Adipocyte (in vitro differentiated cells): Measurements from ENCODE around the gene PSMG3.

Source experiments
- DNase-seq: peaks from one replicate; pipeline ENCODE4 v3.0.0-alpha.2; 2015; ENCODE audit warnings: low read depth
- H3K27me3 ChIP-seq: replicated peaks from 2 replicates; pipeline ENCODE4 v1.7.0; 2013; ENCODE audit warnings: mild to moderate bottlenecking, low read length, moderate library complexity; ENCODE audit not compliant: control insufficient read depth, insufficient read depth
- H3K36me3 ChIP-seq: 2 replicates; pipeline ENCODE4 v1.7.0; 2013; ENCODE audit warnings: low read length, mild to moderate bottlenecking, moderate library complexity; ENCODE audit not compliant: control insufficient read depth, insufficient read depth, severe bottlenecking
- H3K4me1 ChIP-seq: 2 replicates; pipeline ENCODE4 v1.7.0; 2013; ENCODE audit warnings: mild to moderate bottlenecking, low read length, moderate library complexity; ENCODE audit not compliant: control insufficient read depth, insufficient read depth
- H3K4me3 ChIP-seq: 2 replicates; pipeline ENCODE4 v1.7.0; 2013; ENCODE audit warnings: mild to moderate bottlenecking, low read length, moderate library complexity
- H3K9ac ChIP-seq: 2 replicates; pipeline ENCODE4 v1.7.0; 2013; ENCODE audit warnings: mild to moderate bottlenecking, low read length, moderate library complexity
- H3K9me3 ChIP-seq: 2 replicates; pipeline ENCODE4 v1.7.0; 2013; ENCODE audit warnings: mild to moderate bottlenecking, low read length, moderate library complexity; ENCODE audit not compliant: control insufficient read depth

The PSMG3 gene

GRCh38 chr7:1546274-1546908 is 23.4 kb downstream of the PSMG3 start:
- H3K9me3 ChIP-seq: no peaks in the 10 kb centered on the region
- no peaks in the 10 kb centered on the region for H3K4me1 ChIP-seq
- H3K4me3 ChIP-seq: no peak overlapping the region
- no peaks in the 10 kb centered on the region for H3K36me3 ChIP-seq
- H3K27me3 ChIP-seq: no peaks in the 10 kb centered on the region
- no peak for DNase-seq
- H3K9ac ChIP-seq: no peak overlapping the region

GRCh38 chr7:1545417-1546246 is 24.2 kb downstream of the PSMG3 start:
- DNase-seq: no peak
- Histone ChIP-seq H3K9me3 (no peaks in the 10 kb centered on the region), H3K4me3 (no peak overlapping the region), H3K36me3 (peaks cover 5% of the 10 kb centered on the region), H3K9ac (no peak overlapping the region), H3K4me1 (no peaks in the 10 kb centered on the region), H3K27me3 (no peaks in the 10 kb centered on the region)

DNA sequence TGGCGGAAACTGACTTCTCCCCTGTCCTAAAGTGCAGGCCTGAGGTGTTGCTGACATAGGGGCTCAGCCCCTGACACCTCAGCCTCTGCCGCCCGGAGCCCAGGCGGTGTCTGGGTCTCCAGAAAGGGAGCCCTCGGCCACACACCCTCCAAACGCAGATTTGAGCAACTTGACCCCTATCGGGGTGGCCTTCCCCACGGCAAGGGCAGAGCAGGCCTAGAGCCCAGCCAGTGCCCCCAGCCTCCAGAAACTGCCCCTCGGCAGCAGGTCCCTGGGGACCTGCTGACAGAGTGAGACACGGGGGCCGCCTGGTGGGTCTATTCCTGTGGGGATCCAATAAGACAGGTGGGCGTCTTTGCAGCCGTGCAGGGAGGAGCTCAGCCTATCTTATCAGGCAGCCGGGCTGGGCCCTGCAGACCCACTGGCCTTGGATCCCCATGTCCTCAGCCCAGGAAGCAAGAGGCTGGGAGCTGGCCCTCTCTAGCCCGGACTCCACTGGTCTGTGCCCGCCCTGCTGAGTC is 24.9 kb downstream of the PSMG3 start:
- peaks cover 9% of the 10 kb centered on the region for H3K36me3 ChIP-seq
- H3K4me3 ChIP-seq: no peak overlapping the region
- H3K9me3 ChIP-seq: no peaks in the 10 kb centered on the region
- H3K27me3 ChIP-seq: no peaks in the 10 kb centered on the region
- H3K4me1 ChIP-seq: no peaks in the 10 kb centered on the region
- DNase-seq: no peak
- no peak overlapping the region for H3K9ac ChIP-seq

- H3K9me3 ChIP-seq: no peaks in the 10 kb centered on the region
- H3K9ac ChIP-seq: no peak overlapping the region
- no peak for DNase-seq
- H3K36me3 ChIP-seq: peaks cover 14% of the 10 kb centered on the region
- H3K4me1 ChIP-seq: no peaks in the 10 kb centered on the region
- H3K27me3 ChIP-seq: no peaks in the 10 kb centered on the region
- H3K4me3 ChIP-seq: no peak overlapping the region
Observed at GRCh38 chr7:1544178-1544895, 25.5 kb downstream of the PSMG3 start.

- H3K36me3 ChIP-seq: peaks cover 15% of the 10 kb centered on the region
- H3K4me1 ChIP-seq: peaks cover 2% of the 10 kb centered on the region
- H3K27me3 ChIP-seq: no peaks in the 10 kb centered on the region
- DNase-seq: no peak
- H3K9me3 ChIP-seq: no peaks in the 10 kb centered on the region
- no peak overlapping the region for H3K9ac ChIP-seq
- no peak overlapping the region for H3K4me3 ChIP-seq
Observed at GRCh38 chr7:1543826-1544177, 26.0 kb downstream of the PSMG3 start.

- peaks cover 5% of the 10 kb centered on the region for H3K4me1 ChIP-seq
- DNase-seq: no peak
- H3K4me3 ChIP-seq: no peak overlapping the region
- no peaks in the 10 kb centered on the region for H3K27me3 ChIP-seq
- no peaks in the 10 kb centered on the region for H3K9me3 ChIP-seq
- peaks cover 15% of the 10 kb centered on the region for H3K36me3 ChIP-seq
- no peak overlapping the region for H3K9ac ChIP-seq
Observed at GRCh38 chr7:1542841-1543747, 26.7 kb downstream of the PSMG3 start.

DNA sequence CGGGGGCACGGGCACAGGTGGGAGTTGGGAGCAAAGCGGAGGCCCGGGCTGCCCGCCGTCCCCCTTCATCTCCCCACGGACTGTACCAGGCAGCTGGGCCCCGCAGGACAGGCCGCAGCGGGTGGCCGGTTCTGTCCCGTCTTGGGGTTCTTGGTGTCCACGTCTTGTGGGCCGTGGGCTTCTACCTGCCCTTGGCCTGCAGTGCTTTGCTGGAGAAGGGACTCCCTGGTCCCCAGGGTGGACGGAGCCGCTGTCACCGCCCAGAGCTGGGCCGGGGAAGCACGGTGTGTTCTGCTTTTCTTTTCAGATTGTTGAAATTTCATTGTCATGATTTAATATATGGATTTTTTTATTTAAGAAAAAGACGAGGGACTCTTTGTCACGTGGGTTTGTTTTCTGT is 27.5 kb downstream of the PSMG3 start:
- Histone ChIP-seq H3K4me1 (peaks cover 11% of the 10 kb centered on the region), H3K36me3 (peaks cover 15% of the 10 kb centered on the region), H3K9ac (no peak overlapping the region), H3K9me3 (no peaks in the 10 kb centered on the region), H3K27me3 (no peaks in the 10 kb centered on the region), H3K4me3 (no peak overlapping the region)
- no peak for DNase-seq

- Histone ChIP-seq H3K4me3 (no peak overlapping the region), H3K27me3 (no peaks in the 10 kb centered on the region), H3K36me3 (peaks cover 15% of the 10 kb centered on the region), H3K4me1 (peaks cover 17% of the 10 kb centered on the region), H3K9me3 (no peaks in the 10 kb centered on the region), H3K9ac (no peak overlapping the region)
- no peak for DNase-seq
Observed at GRCh38 chr7:1541431-1542162, 28.2 kb downstream of the PSMG3 start.

GRCh38 chr7:1540776-1541271 is 29.0 kb downstream of the PSMG3 start:
- Histone ChIP-seq H3K9me3 (no peaks in the 10 kb centered on the region), H3K4me1 (peaks cover 20% of the 10 kb centered on the region), H3K9ac (no peak overlapping the region), H3K4me3 (no peak overlapping the region), H3K36me3 (peaks cover 15% of the 10 kb centered on the region), H3K27me3 (no peaks in the 10 kb centered on the region)
- DNase-seq: no peak
